Measurements from ENCODE around the gene OSBPL8. TPM values are rescaled to one million over a fixed set of nuclear protein-coding genes. Genes with fewer than 3 reads are reported as not detected.

The OSBPL8 gene
- total and polyA plus RNA-seq, 11 donors = 4.5 to 58.7 (median 43.7) TPM

- Histone ChIP-seq H3K36me3 (no peaks in the 10 kb centered on the region), H3K9me3 (peaks cover 0 to 64% (median 29%) of the 10 kb centered on the region in 12 donors), H3K4me3 (no peak overlapping the region), H3K27ac (no peak overlapping the region), H3K4me1 (peaks cover 0 to 4% (median 0%) of the 10 kb centered on the region in 12 donors), H3K27me3 (no peaks in the 10 kb centered on the region)
- DNase-seq (no peak), ATAC-seq (no peak)
- no peak for TF ChIP-seq POLR2A (IDR thresholded peaks at IDR 0.05)
- intact Hi-C loops (cut with DNase I) = no loop called here
These were observed 131.5 kb downstream of the OSBPL8 start for GRCh38 chr12:76428117-76428516.

DNA sequence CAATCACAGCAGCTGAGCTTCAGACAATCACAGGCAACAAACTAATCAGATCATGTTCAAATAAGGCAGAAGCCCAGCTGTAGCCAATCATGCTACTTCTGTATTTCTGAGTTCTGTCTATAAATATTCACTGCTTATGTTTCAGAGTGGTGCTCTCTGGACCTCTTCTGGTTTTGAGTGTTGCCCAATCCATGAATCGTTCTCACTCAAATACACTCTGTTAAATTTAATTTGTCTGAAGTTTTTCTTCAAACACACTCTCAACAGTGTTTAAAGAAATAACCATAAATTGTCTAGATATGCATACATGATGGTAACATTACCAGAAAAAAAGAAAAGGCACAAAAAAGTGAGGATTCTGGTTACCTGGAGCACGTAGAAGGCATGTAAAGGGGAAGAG, 133.4 kb downstream of the OSBPL8 start:
- Histone ChIP-seq H3K36me3 (no peaks in the 10 kb centered on the region), H3K4me3 (no peak overlapping the region), H3K4me1 (peaks cover 0 to 6% (median 0%) of the 10 kb centered on the region in 12 donors), H3K27me3 (no peaks in the 10 kb centered on the region), H3K27ac (no peak overlapping the region), H3K9me3 (peaks cover 0 to 45% (median 23%) of the 10 kb centered on the region in 12 donors)
- 83 to 89% (median 86%) methylated on average over 2 of the region's 2 CpGs for WGBS, 4 donors
- no peak for TF ChIP-seq POLR2A (IDR thresholded peaks at IDR 0.05)
- TF ChIP-seq, protein P1, sequence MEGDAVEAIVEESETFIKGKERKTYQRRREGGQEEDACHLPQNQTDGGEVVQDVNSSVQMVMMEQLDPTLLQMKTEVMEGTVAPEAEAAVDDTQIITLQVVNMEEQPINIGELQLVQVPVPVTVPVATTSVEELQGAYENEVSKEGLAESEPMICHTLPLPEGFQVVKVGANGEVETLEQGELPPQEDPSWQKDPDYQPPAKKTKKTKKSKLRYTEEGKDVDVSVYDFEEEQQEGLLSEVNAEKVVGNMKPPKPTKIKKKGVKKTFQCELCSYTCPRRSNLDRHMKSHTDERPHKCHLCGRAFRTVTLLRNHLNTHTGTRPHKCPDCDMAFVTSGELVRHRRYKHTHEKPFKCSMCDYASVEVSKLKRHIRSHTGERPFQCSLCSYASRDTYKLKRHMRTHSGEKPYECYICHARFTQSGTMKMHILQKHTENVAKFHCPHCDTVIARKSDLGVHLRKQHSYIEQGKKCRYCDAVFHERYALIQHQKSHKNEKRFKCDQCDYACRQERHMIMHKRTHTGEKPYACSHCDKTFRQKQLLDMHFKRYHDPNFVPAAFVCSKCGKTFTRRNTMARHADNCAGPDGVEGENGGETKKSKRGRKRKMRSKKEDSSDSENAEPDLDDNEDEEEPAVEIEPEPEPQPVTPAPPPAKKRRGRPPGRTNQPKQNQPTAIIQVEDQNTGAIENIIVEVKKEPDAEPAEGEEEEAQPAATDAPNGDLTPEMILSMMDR (IDR thresholded peaks at IDR 0.05) = no peak
- DNase-seq (no peak), ATAC-seq (no peak)
- intact Hi-C loops (cut with DNase I) = no loop called here

DNA sequence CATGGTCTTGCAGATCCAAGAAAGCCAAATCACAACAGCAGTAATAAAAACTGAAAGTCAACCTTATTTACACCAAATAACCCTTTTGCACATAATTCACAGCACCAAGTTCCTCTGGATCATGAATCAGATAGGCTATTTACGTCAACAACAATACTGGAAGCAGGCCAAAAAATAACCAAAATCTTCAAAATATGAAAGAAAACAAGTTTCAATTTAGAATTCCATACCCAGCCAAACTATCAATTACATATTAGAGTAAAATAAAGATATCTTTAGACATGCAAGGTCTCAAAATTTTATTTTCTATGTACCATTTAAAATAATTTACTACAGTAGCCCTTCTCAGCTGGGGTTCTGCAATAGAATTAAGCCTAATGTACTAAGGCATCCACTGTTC, 134.6 kb downstream of the OSBPL8 start:
- intact Hi-C loops (cut with DNase I) = no loop called here
- peaks cover 0 to 37% (median 23%) of the 10 kb centered on the region in 12 donors for H3K9me3 ChIP-seq
- no peaks in the 10 kb centered on the region for H3K36me3 ChIP-seq
- peaks cover 0 to 6% (median 0%) of the 10 kb centered on the region in 12 donors for H3K4me1 ChIP-seq
- ATAC-seq (no peak), DNase-seq (no peak)
- 83 to 91% (median 88%) methylated on average over 1 of the region's 1 CpG for WGBS, 4 donors
- H3K27me3 ChIP-seq = no peaks in the 10 kb centered on the region
- no peak overlapping the region for H3K4me3 ChIP-seq
- TF ChIP-seq, protein P1 (IDR thresholded peaks at IDR 0.05) = no peak
- no peak for TF ChIP-seq POLR2A (IDR thresholded peaks at IDR 0.05)
- H3K27ac ChIP-seq = no peak overlapping the region

DNA sequence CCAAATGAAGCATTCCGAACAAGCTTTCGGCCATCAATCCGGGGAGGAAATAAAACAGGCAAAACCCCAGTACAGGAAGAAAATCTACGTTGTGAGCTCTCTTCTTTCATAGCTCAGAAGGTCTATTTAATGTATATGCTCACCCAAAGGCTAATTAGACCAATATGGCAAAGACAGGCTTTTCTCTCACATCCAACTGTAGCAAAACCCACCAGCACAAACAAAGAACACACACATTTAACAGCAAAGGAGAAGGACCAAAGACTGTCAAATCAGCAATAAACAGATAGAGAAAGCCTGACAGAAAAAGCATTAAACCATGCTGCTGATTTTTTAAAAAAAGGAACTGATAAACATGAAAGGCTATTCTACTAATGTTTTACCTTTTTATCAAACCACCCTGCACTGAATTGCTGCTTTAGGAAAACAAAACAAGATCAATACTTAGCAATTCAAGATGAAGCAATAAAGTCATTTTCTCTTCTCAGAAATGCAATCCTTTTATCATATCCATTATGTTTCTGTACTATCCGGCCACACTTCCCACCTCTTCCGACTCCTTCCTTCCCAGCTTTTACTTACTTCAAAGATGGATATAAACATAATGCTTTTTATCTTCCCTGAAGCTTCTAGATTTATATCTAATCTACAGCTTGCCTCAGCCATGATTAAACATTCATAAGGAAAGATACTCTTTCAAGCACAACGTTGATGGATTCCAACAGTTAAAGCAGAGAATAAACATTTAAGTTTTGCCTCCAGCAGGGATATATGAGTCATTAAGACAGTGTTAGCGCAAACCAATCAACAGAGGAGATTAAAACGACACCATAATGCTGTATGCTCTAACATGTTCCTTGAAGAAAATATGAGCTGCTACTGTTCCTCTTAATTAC, 136.8 kb downstream of the OSBPL8 start:
- no peak for DNase-seq
- 67 to 71% (median 69%) methylated on average over 9 of the region's 9 CpGs for WGBS, 4 donors
- intact Hi-C loops (cut with DNase I) = no loop called here
- Histone ChIP-seq H3K36me3 (no peaks in the 10 kb centered on the region), H3K9me3 (peaks cover 0 to 37% (median 23%) of the 10 kb centered on the region in 12 donors), H3K4me1 (peaks cover 0 to 6% (median 0%) of the 10 kb centered on the region in 12 donors), H3K27me3 (no peaks in the 10 kb centered on the region), H3K27ac (no peak overlapping the region), H3K4me3 (no peak overlapping the region)
- ATAC-seq = no peak
- TF ChIP-seq POLR2A (IDR thresholded peaks at IDR 0.05) = no peak
- TF ChIP-seq, protein P1 (IDR thresholded peaks at IDR 0.05) = no peak
